GM12878 (cell line): ENCODE data around the gene CACNB3.

Source experiments
- BRCA1 ChIP-seq: IDR thresholded peaks from 2 replicates; pipeline ENCODE4 v1.6.1; 2011; ENCODE audit warnings: low read depth, low read length, improper control_type of control experiment
- EED ChIP-seq: sonication (generic); IDR thresholded peaks from 2 replicates; pipeline ENCODE4 v1.6.1; 2016; ENCODE audit warnings: antibody characterized with exemption, low read depth
- EZH2 ChIP-seq: IDR thresholded peaks from 2 replicates; pipeline ENCODE4 v1.6.1; 2012; ENCODE audit warnings: low read depth, mild to moderate bottlenecking, control low read depth, inconsistent platforms, low read length, borderline replicate concordance; ENCODE audit not compliant: control insufficient read depth
- MAX ChIP-seq: IDR thresholded peaks from 2 replicates; pipeline ENCODE4 v1.6.1; 2012; ENCODE audit warnings: low read depth, low read length, improper control_type of control experiment
- MXI1 ChIP-seq: fragments of 150-350 bp; IDR thresholded peaks from 2 replicates; pipeline ENCODE4 v1.6.1; 2011; ENCODE audit warnings: low read depth, mild to moderate bottlenecking, inconsistent platforms, low read length, improper control_type of control experiment
- POLR2A ChIP-seq: IDR thresholded peaks from 2 replicates; pipeline ENCODE4 v1.6.1; 2011; ENCODE audit warnings: low read depth, mild to moderate bottlenecking, low read length
- POLR2AphosphoS5 ChIP-seq: IDR thresholded peaks from 2 replicates; pipeline ENCODE4 v1.6.1; 2011; ENCODE audit warnings: mild to moderate bottlenecking, low read length, inconsistent platforms
- SMC3 ChIP-seq: IDR thresholded peaks from 2 replicates; pipeline ENCODE4 v1.6.1; 2011; ENCODE audit warnings: low read length, improper control_type of control experiment, borderline replicate concordance
- SPI1 ChIP-seq: IDR thresholded peaks from 2 replicates; pipeline ENCODE4 v1.6.1; 2011; ENCODE audit warnings: low read depth, mild to moderate bottlenecking, low read length, moderate library complexity, borderline replicate concordance; ENCODE audit not compliant: insufficient read depth
- ZNF687 ChIP-seq: fragments of 450-650 bp; IDR thresholded peaks from 2 replicates; pipeline ENCODE4 v1.6.1; 2017; ENCODE audit warnings: mild to moderate bottlenecking, moderate library complexity

- TF ChIP-seq POLR2AphosphoS5 (no peak), BRCA1 (no peak), POLR2A (no peak), MAX (no peak), EED (no peak), SMC3 (no peak), MXI1 (no peak), EZH2 (no peak), SPI1 (no peak), ZNF687 (no peak)
Observed at GRCh38 chr12:48813465-48814261, 4.6 kb upstream of the CACNB3 start.
